Measurements from ENCODE around the gene CDH1. TPM values are rescaled to one million over a fixed set of nuclear protein-coding genes. Genes with fewer than 3 reads are reported as not detected.

The CDH1 gene
- total RNA-seq, 1 experiment from 2014 or later = 328 TPM

GRCh38 chr16:68768771-68769170 is 31.7 kb downstream of the CDH1 start:
- H3K9me3 Mint-ChIP-seq (ENCODE audit: low read depth, unreplicated experiment) = no peaks in the 10 kb centered on the region
- H3K27ac Mint-ChIP-seq (ENCODE audit: unreplicated experiment) = no peak overlapping the region
- no peaks in the 10 kb centered on the region for H3K27me3 Mint-ChIP-seq (ENCODE audit: unreplicated experiment)
- intact Hi-C loops (cut with micrococcal nuclease; ENCODE audit: unreplicated experiment) = no loop called here
- peaks cover 43% of the 10 kb centered on the region for H3K36me3 Mint-ChIP-seq (ENCODE audit: insufficient read depth, unreplicated experiment)
- no peak for DNase-seq
- BruUV-seq (replicated peaks) = no TSS peak
- TF ChIP-seq CTCF (IDR thresholded peaks at IDR 0.05; ENCODE audit: unreplicated experiment) = no peak
- CTCF ChIA-PET = interaction anchor here (1.0 to 1.5 kb wide), 2 partner anchors 10 to 14 kb away, joined by 3 to 7 read pairs; no protein-coding TSS in a partner anchor
- H3K4me3 Mint-ChIP-seq (ENCODE audit: low read depth, unreplicated experiment) = no peak overlapping the region
- H3K4me1 Mint-ChIP-seq (ENCODE audit: low read depth, unreplicated experiment) = no peaks in the 10 kb centered on the region

- H3K27me3 Mint-ChIP-seq (ENCODE audit: unreplicated experiment) = no peaks in the 10 kb centered on the region
- H3K4me1 Mint-ChIP-seq (ENCODE audit: low read depth, unreplicated experiment) = peaks cover 7% of the 10 kb centered on the region
- H3K36me3 Mint-ChIP-seq (ENCODE audit: insufficient read depth, unreplicated experiment) = peaks cover 41% of the 10 kb centered on the region
- CTCF ChIA-PET = no interaction called here
- H3K9me3 Mint-ChIP-seq (ENCODE audit: low read depth, unreplicated experiment) = no peaks in the 10 kb centered on the region
- BruUV-seq (replicated peaks) = no TSS peak
- no peak overlapping the region for H3K27ac Mint-ChIP-seq (ENCODE audit: unreplicated experiment)
- intact Hi-C loops (cut with micrococcal nuclease; ENCODE audit: unreplicated experiment) = no loop called here
- no peak overlapping the region for H3K4me3 Mint-ChIP-seq (ENCODE audit: low read depth, unreplicated experiment)
- DNase-seq = no peak
- TF ChIP-seq CTCF (IDR thresholded peaks at IDR 0.05; ENCODE audit: unreplicated experiment) = no peak
Measured at GRCh38 chr16:68770671-68771070, 33.6 kb downstream of the CDH1 start.

GRCh38 chr16:68772030-68772681 is 35.1 kb downstream of the CDH1 start:
- no peaks in the 10 kb centered on the region for H3K27me3 Mint-ChIP-seq (ENCODE audit: unreplicated experiment)
- CTCF ChIA-PET = no interaction called here
- H3K9me3 Mint-ChIP-seq (ENCODE audit: low read depth, unreplicated experiment) = no peaks in the 10 kb centered on the region
- DNase-seq = no peak
- TF ChIP-seq CTCF (IDR thresholded peaks at IDR 0.05; ENCODE audit: unreplicated experiment) = no peak
- no peak overlapping the region for H3K4me3 Mint-ChIP-seq (ENCODE audit: low read depth, unreplicated experiment)
- no TSS peak for BruUV-seq (replicated peaks)
- H3K4me1 Mint-ChIP-seq (ENCODE audit: low read depth, unreplicated experiment) = peaks cover 8% of the 10 kb centered on the region
- H3K36me3 Mint-ChIP-seq (ENCODE audit: insufficient read depth, unreplicated experiment) = peaks cover 41% of the 10 kb centered on the region
- no peak overlapping the region for H3K27ac Mint-ChIP-seq (ENCODE audit: unreplicated experiment)
- intact Hi-C loops (cut with micrococcal nuclease; ENCODE audit: unreplicated experiment) = no loop called here

- H3K27ac Mint-ChIP-seq (ENCODE audit: unreplicated experiment) = no peak overlapping the region
- TF ChIP-seq CTCF (IDR thresholded peaks at IDR 0.05; ENCODE audit: unreplicated experiment) = no peak
- H3K9me3 Mint-ChIP-seq (ENCODE audit: low read depth, unreplicated experiment) = no peaks in the 10 kb centered on the region
- H3K27me3 Mint-ChIP-seq (ENCODE audit: unreplicated experiment) = no peaks in the 10 kb centered on the region
- intact Hi-C loops (cut with micrococcal nuclease; ENCODE audit: unreplicated experiment) = no loop called here
- peaks cover 41% of the 10 kb centered on the region for H3K36me3 Mint-ChIP-seq (ENCODE audit: insufficient read depth, unreplicated experiment)
- no peak overlapping the region for H3K4me3 Mint-ChIP-seq (ENCODE audit: low read depth, unreplicated experiment)
- peaks cover 8% of the 10 kb centered on the region for H3K4me1 Mint-ChIP-seq (ENCODE audit: low read depth, unreplicated experiment)
- CTCF ChIA-PET = no interaction called here
- no peak for DNase-seq
- BruUV-seq (replicated peaks) = no TSS peak
Measured at GRCh38 chr16:68772871-68773270, 35.8 kb downstream of the CDH1 start.
